Measurements from ENCODE around the gene HDAC6.
"Not testable (repeated sequence)": the region's sequence is repeated elsewhere in the genome, so short reads cannot be mapped to it uniquely, and the experiment has no call there.

The HDAC6 gene

DNA sequence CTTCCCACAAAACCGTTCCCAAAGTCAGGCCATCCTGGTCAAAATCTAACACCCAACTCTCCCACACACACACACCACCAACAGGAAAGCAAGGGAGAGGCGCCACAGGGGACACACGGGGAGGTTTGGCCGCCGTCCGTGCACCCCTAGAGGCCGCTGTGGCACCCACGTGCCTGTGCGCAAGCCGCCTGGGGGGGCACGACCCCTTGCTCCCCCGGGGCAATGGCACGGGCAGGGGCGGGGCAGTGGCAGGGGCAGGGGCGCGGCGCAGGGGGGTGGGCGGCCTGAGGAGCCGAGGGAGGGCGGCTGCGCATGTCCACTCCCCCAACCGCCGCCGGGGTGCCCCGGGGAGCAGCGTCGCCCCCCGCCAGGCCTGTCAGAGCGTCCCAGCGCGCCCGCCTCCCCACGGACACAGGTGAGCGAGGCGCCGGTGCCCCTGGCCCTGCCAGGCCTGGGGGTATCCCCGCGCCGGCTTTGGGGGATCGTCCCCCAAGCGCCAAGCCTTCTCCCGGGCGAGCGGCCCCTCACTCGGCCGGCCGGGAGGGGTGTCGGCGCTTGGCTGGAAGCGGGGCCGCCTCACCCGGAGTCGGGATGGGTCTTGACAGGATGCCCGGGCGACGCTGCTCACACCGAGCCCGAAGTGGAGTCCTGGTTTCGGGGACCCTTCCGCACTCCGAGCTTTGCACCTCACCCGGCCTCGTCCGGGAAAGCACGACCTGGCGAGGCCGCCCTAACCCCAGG, 24.4 kb downstream of the HDAC6 start, which contains the start of gene ERAS:
ERAS (plus strand) TSS at position 379 of the 741 bp plus-strand sequence. CDS start 2,611 bp downstream, outside the sequence.
- DNase-seq (ENCODE audit: low spot score), result no peak

DNA sequence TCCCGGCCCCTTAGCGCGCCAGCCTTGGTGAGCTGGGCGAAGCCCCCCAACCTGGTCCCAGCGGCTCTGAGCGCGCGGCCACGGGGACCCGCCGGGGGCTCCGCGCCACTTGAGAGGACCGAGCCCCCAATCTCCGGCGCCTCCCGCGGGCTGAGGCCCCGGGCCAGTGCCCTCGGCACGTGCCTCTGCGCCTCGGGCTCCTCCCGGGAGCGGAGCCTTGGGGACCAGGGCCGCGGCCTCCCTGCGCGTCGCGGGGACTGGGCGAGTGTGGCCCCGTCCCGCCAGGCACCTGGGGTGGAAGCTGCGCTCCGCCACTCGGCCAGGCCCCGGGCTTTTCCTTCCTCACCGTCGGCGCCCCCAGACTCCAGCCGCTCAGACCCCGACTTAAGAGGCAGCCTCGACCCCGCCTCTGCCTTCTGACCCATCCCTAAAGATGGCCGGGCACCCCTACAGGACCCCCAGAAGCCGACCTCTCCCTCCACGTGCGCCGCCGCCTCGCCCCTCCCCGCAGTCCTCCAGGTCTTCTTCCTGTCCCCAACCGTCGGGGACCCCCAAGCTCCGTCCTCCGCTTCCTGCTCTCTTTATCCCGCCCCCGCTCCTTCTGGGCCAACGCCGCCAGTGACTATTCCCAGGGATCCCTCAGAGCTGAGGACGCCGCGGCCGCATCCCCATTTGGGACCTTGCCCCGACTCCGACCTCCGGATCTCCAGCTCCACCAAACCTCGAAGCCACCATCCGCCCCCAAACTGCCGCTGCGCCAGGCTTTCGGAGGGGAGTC, 25.2 kb downstream of the HDAC6 start:
- DNase-seq (ENCODE audit: low spot score), result no peak

DNA sequence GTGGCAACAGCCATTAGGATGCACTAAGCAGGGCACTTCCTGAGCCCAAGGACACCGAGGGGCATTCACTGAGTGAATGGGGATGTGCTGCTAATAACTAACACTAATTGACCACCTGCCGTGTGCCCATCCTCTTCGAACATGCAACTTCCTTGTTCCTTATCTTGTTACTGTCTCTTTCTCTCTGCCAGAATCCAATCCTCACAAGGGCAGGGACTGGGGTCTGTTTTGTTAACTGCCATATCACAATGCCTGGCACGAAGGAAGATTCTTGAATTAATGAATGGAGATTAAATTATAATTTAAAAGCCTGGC, 25.7 kb downstream of the HDAC6 start:
- no peak for DNase-seq (ENCODE audit: low spot score)

DNA sequence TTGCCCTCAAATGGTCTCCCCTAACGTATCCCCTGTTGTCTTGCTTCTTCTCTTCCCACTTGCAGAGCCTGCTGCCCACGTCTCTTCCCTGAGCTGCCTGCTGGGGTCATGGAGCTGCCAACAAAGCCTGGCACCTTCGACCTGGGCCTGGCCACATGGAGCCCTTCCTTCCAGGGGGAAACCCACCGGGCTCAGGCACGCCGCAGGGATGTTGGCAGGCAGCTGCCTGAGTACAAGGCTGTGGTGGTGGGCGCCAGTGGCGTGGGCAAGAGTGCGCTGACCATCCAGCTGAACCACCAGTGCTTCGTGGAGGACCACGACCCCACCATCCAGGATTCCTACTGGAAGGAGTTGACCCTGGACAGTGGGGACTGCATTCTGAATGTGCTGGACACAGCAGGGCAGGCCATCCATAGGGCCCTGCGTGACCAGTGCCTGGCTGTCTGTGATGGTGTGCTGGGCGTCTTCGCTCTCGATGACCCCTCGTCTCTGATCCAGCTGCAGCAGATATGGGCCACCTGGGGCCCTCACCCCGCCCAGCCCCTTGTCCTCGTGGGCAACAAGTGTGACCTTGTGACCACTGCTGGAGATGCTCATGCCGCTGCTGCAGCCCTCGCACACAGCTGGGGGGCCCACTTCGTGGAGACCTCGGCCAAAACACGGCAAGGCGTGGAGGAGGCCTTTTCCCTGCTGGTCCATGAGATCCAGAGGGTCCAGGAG, 27.3 kb downstream of the HDAC6 start:
- DNase-seq (ENCODE audit: low spot score), result no peak

DNA sequence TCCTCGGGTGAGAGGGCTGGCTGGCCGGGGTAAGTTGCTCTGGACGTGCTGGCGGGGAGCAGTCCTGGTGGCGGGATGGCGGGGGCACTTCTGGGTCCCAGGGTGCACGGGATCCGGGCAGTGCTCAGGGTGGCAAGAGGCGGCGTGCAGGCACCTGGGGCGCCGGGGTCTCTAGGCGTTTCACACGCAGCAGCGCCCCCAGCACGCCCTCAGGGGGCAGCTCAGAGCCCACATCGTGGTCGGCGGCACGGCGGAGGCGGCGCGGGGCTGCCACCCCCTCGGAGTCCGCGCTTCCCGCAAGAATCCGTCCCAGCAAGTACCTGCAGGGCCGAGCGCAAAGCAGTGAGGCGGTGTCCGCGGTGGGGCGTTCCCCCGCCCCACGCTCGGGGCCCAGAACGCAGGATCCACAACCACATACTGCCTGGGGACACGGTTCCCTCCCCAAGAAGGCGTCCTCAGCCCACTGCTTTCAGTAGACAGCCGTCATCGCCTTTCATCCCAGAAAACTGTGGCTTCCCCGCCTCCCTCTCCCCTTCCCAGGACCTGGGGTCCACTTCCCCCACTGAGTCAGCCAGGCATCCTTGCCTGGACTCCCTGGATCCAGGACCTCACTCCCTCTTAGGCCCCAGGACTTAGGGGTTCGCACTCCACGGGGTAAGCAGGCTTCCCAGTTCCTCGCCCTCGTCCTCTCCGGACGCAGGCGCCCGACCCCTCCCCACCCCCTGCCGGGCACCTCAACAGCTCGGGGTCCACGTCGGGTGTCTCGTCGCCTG, 29.5 kb downstream of the HDAC6 start:
- no peak for DNase-seq (ENCODE audit: low spot score)

DNA sequence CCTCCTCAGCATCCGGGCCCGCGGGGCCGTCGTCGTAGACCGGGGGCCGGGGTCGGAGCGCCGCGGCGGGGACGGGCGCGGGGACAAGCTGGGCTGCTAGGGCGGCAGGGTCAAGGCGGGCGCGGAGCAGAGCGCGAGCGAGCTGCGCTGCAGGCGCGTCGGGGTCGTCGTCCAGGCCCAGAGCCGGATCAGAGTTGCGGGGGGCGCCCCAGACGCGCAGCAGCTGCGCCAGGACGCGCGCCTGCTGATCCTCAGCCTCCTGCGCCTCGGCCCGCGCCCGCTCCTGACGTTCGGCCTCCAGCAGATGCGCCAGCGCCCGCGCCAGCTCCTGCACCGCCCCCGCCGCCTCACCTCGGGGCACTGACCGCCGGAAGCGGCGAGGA, 30.0 kb downstream of the HDAC6 start:
- DNase-seq (ENCODE audit: low spot score), result no peak

DNA sequence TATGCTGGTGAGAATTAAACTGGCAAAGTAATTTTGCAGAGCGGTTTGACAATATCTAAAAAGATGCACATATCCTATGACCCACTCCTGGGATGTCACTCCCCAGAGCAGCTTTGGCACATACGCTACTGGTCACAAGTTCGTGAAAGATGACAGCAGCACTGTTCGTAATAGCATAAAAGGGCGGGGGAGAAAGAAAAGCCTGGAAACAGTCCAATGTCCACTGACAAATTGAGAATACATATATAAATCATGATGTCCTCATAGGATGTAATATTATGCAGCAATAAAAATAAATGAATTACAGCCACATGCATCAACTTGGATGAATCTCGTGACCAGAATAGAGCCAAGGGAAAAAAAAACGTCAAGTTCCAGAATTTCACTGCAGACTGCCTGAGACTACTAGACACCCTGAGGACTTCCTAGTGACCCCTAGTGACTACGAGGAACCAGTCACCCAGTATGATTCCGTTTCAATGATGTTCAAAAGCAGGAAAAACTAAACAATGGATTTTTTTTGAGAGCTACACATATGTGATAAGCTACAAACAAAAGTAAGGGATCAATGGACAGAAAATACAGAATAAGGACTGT, 31.8 kb downstream of the HDAC6 start:
- DNase-seq (ENCODE audit: low spot score), result no peak

DNA sequence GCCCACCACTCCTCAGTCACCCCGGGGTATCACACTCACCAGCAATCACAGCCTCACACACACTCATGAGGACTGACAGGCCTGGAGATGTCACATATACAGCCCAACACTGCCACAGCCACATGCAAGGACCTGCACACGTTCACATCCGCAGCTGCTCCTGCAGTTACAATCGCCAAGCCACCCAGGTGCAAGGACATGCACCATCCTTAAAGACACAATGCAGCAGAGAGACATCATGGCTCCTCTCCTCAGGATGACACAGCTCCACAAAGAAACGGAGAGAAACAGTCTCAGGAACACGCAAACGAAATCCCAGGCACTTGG, 32.5 kb downstream of the HDAC6 start:
- no peak for DNase-seq (ENCODE audit: low spot score)

DNA sequence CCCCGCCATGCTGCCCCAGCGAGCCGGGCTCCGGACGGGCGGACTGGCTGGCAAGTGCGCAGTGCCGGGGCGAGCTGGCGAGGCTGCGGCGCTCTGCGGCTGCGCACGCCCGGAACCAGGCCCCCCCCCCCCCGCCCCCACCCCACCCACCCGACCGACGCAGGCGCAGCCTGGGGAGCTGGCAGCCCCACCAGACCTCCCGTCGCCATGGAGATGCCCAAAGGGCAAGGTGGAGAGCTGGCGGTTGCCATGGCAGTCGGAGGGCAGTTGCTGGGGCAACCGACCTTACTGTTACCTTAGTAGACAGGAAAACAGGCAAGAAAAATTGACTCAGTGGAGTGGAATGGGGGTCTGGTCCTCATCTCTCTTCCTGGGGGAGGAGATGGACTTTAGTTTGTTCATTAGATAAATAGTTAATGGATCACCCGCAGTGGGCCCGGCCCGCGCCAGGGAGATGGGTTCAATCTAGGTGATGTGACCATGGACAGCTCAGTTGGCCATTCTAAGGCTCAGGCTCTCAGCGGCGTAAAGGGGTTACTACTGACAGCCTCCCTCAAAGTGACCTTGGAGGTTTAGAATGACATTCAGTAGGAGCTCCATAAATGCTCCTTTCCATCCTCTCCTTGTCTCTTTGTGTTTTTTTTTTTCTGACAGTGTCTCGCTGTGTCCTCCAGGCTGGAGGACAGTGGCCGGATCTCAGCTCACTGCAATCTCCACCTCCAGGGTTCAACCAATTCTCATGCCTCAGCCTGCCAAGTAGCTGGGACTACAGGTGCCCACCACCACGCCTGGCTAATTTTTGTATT, 33.9 kb downstream of the HDAC6 start, which contains the start of gene PCSK1N:
PCSK1N (minus strand) TSS at position 87 of the 806 bp plus-strand sequence; CDS start at position 9, 78 bp downstream.
- no peak for DNase-seq (ENCODE audit: low spot score)

DNA sequence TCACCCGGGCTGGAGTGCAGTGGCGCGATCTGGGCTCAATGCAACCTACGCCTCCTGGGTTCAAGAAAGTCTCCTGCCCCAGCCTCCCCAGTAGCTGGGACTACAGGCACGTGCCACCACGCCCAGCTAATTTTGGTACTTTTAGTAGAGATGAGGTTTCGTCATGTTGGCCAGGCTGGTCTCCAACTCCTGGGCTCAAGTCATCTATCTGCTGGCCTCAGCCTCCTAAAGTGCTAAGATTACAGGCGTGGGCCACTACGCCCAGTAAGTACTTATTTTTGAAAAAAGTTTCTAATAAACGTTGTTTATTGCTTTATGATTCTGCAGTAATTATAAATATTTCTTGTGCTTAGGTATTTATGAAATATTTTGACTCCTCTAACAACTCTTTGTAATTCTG, 37.8 kb downstream of the HDAC6 start:
- no peak for DNase-seq (ENCODE audit: low spot score)

DNA sequence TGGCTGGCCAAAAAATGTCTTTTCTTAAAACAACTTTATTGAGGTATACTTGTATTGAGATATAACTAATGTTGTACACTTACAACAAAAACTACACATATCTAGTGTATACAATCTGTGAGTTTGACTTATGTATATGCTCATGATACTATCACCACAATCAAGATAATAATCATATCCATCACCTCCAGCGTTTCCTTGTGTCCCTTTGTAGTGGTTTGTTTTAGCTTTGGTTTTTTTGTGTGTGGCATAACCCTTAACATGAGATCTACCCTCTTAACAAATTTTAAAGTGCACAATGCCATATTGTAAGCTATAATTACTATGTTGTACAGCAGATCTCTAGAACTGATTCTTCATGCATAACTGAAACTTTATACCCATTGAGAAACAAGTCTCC, 47.0 kb downstream of the HDAC6 start:
- no peak for DNase-seq (ENCODE audit: low spot score)

DNA sequence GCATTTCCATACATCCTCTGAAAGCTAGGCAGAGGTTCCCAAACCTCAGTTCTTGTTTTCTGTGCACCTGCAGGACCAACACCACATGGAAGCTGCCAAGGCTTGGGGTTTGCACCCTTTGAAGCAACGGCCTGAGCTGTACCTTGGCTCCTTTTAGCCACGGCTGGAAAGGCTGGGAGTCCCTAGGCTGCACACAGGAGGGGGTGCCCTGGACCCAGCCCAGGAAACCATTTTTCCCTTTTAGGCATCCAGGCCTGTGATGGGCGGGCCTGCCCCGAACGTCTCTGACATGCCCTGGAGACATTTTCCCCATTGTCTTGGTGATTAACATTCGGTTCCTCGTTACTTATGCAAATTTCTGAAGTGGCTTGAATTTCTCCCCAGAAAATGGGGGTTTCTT, 51.0 kb downstream of the HDAC6 start:
- DNase-seq (ENCODE audit: low spot score), result no peak

DNA sequence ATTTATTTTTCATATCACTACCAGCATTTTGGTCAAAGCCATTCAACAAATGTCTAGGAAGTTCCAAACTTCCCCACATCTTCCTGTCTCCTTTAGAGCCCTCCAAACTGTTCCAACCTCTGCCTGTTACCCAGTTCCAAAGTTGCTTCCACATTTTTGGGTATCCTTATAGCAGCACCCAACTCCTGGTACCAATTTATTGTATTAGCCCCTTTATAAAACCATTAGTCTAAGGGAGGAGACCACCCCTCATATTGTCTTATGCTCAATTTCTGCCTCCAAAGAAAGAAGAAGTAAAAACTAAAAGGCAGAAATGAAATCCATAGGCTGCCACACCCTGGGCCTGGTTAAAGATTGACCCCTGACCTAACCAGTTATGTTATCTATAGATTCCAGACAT, 51.6 kb downstream of the HDAC6 start:
- DNase-seq (ENCODE audit: low spot score), result not testable (repeated sequence)

DNA sequence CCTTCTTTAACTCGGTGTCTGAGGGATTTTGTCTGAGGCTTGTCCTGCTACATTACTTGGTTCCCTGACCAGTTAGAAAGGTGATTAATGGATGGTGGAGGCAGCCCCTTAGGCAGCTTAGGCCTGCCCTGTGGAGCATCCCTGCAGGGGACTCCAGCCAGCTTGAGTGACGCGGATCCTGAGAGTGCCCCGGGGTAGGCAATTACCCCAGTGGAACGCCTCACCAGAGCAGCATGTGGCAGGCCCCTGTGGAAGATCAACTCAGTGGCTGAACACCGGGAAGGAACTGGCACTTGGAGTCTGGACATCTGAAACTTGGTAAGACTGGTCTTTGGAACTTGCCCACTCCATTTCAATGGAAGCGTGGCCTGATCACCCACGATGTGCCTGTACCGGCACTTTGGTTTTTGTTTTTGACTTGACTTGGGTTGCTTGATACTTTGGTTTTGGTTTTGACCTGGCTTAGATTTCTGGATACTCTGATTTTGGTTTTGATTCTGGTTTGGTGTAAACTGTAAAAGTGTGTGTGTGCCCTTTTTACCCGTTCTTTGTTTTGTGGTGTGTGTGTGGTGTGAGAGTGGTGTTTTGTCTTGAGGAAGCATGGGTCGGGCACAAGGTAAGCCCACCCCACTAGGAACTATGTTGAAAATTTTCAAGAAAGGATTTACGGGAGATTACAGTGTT, 52.4 kb downstream of the HDAC6 start:
- not testable (repeated sequence) for DNase-seq (ENCODE audit: low spot score)

DNA sequence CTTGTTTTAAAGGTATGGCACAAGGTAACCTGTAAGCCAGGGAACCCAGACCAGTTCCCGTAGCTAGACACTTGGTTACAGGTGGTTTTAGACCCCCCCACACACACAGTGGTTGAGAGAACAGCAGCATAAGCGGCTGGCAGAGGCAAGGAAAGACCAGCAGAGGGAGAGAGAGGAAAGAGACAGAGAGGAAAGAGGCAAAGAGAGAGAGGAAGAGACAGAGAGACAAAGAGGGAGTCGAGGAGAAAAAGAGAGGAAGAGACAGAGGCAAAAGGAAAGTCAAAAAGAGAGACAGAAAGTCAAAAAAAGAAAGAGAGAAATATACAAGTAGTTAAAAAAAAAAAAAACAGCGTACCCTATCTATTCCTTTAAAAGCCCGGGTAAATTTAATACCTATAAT, 53.0 kb downstream of the HDAC6 start:
- DNase-seq (ENCODE audit: low spot score), result no peak

DNA sequence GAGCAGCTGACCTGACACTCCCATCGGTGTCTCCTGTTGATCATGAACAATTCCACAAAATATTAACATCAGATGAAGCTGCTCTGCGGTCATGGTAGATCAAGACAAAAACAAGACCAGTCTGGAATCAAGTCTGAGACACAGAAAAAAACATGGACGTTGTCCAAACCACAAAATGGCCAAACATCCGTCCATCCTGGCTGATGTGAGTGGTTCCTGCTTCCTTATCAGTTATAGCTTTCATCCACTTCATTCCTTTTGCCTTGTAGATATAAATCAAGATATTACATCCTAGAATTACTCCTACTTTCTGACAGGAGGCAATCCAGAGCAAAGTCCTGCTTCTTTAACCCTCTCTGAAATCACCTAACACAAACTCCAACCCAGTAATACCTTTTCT, 62.3 kb downstream of the HDAC6 start:
- DNase-seq (ENCODE audit: low spot score), result peak; percentile 11

DNA sequence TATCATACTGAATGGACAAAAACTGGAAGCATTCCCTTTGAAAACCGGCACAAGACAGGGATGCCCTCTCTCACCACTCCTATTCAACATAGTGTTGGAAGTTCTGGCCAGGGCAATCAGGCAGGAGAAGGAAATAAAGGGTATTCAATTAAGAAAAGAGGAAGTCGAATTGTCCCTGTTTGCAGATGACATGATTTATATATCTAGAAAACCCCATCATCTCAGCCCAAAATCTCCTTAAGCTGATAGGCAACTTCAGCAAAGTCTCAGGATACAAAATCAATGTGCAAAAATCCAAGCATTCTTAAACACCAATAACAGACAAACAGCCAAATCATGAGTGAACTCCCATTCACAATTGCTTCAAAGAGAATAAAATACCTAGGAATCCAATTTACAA, 70.2 kb downstream of the HDAC6 start:
- DNase-seq (ENCODE audit: low spot score), result not testable (repeated sequence)
